Measurements from ENCODE around the gene NUBPL.

Gene NUBPL

DNA sequence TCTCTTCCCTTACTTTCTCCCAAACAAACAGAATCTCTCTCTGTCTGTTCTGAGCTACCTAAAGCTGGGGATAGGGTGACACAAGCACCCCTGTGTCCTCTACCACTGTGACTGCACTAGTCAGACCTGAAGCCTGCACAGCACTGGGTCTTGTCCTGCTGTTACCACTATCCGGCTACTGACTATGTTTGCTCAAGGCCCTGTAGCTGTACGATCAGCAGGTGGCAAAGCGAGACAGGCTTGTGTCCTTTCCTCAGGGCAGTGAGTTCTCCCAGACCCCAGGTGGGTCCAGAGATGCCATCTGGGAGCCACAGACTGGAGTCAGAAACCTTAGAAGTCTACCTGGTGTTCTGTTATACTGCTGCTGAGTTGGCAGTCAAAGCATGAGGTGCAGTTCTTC is 116.4 kb downstream of the NUBPL start:
- H3K27me3 Mint-ChIP-seq (ENCODE audit: low read depth, poor library complexity): no peaks in the 10 kb centered on the region
- peaks cover 27% of the 10 kb centered on the region for H3K36me3 Mint-ChIP-seq (ENCODE audit: low read depth)
- H3K27ac Mint-ChIP-seq: no peak overlapping the region
- H3K9me3 Mint-ChIP-seq: peaks cover 3% of the 10 kb centered on the region
- no peak overlapping the region for H3K4me3 Mint-ChIP-seq
- TF ChIP-seq, protein P1, sequence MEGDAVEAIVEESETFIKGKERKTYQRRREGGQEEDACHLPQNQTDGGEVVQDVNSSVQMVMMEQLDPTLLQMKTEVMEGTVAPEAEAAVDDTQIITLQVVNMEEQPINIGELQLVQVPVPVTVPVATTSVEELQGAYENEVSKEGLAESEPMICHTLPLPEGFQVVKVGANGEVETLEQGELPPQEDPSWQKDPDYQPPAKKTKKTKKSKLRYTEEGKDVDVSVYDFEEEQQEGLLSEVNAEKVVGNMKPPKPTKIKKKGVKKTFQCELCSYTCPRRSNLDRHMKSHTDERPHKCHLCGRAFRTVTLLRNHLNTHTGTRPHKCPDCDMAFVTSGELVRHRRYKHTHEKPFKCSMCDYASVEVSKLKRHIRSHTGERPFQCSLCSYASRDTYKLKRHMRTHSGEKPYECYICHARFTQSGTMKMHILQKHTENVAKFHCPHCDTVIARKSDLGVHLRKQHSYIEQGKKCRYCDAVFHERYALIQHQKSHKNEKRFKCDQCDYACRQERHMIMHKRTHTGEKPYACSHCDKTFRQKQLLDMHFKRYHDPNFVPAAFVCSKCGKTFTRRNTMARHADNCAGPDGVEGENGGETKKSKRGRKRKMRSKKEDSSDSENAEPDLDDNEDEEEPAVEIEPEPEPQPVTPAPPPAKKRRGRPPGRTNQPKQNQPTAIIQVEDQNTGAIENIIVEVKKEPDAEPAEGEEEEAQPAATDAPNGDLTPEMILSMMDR (IDR thresholded peaks at IDR 0.05): no peak
- DNase-seq: no peak
- H3K4me1 Mint-ChIP-seq: no peaks in the 10 kb centered on the region

DNA sequence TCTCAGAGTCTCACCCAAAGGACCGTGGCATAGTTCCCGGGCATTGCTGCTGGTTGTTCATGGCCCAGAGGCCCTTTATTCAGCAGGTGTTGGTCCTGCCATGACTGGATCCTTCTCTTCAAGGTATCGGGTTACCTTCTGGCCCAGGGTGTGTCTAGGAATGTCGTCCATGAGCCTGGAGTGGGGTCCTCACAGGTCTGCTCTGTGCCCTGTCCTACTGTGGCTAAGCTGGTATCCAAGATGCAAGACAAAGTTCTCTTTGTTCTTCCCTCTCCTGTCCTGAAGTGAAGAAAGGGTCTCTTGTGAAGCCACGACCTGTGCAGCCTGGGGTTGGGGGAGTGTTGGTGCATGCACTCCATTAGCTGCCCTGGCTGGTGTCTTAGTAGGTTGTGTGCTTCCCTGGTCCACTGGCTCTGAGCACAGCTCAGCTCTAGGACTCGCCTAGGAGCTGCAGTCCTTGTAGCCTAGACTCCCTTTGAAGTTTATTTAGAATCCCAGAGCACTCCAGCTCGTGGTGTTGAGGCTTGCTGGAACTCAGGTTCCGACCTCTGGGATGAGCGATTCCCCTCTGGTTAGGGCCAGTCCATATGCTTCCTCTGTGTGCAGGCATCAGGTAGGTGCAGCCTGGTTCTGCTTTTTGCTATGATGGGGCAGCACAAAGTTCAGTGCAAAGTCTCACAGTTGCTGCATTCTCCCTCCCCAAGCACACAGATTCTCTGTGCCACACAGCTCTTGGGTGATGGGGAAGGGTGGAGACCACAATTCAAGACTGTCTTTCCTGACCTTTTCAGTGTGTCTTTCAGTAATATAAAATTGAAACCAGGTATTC is 117.4 kb downstream of the NUBPL start:
- peaks cover 6% of the 10 kb centered on the region for H3K9me3 Mint-ChIP-seq
- H3K4me3 Mint-ChIP-seq: no peak overlapping the region
- peaks cover 28% of the 10 kb centered on the region for H3K36me3 Mint-ChIP-seq (ENCODE audit: low read depth)
- no peak for DNase-seq
- TF ChIP-seq, protein P1 (IDR thresholded peaks at IDR 0.05): no peak
- no peaks in the 10 kb centered on the region for H3K27me3 Mint-ChIP-seq (ENCODE audit: low read depth, poor library complexity)
- H3K4me1 Mint-ChIP-seq: no peaks in the 10 kb centered on the region
- no peak overlapping the region for H3K27ac Mint-ChIP-seq

DNA sequence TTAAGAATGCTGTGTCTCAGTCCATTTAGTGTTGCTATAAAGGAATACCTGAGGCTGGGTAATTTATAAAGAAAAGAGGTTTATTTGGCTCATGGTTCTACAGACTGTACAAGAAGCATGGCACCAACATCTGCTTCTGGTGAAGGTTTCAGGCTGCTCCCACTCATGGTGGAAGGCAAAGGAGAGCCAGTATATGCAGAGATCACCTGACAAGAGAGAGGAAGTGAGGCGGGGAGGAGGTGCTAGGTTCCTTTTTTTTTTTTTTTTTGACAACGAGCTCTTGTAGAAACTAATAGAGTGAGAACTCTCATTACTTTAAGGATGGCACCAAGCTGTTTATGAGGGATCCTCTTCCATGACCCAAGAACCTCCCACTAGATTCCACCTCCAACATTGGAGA is 121.6 kb downstream of the NUBPL start:
- Mint-ChIP-seq H3K4me3 (no peak overlapping the region), H3K36me3 (ENCODE audit: low read depth) (peaks cover 23% of the 10 kb centered on the region), H3K9me3 (peaks cover 6% of the 10 kb centered on the region), H3K4me1 (no peaks in the 10 kb centered on the region), H3K27ac (no peak overlapping the region), H3K27me3 (ENCODE audit: low read depth, poor library complexity) (no peaks in the 10 kb centered on the region)
- DNase-seq: no peak
- TF ChIP-seq, protein P1 (IDR thresholded peaks at IDR 0.05): no peak

DNA sequence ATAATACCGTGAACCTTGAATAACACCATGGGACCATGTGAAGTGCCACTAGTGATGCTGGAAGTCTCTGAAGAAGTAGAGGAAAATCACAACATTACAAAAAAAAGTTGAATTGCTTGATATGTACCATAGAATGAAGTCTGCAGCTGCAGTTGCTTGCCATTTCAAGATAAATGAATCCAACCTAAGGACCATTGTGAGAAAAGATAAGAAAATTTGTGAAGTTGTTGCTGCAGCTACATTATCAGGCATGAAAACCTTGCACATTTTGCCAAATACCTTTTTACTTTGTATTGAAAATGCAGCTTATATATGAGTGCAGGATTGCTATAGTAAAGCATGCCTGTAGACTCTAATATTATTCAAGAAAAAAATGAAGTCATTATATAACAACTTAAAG is 126.5 kb downstream of the NUBPL start:
- Mint-ChIP-seq H3K4me1 (no peaks in the 10 kb centered on the region), H3K4me3 (no peak overlapping the region), H3K27ac (no peak overlapping the region), H3K9me3 (peaks cover 2% of the 10 kb centered on the region), H3K27me3 (ENCODE audit: low read depth, poor library complexity) (no peaks in the 10 kb centered on the region), H3K36me3 (ENCODE audit: low read depth) (peaks cover 8% of the 10 kb centered on the region)
- no peak for DNase-seq
- TF ChIP-seq, protein P1 (IDR thresholded peaks at IDR 0.05): no peak

DNA sequence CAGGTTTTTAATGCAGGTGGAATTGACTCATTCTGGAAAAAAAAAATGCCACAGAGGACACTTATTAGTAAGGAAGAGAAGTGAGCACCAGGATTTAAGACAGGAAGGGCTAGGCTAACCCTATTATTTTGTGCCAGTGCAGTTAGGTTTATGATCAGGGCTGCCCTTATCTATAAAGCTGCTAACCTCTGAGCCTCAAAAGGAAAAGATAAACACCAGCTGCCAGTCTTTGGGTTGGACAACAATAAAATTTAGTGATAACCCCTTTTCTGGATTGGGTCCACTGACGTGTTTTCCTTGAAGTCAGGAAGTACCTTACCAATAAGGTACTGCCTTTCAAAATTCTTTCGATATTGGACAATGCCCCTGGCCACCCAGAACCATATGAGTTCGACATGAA is 128.9 kb downstream of the NUBPL start:
- no peak for DNase-seq
- no peak overlapping the region for H3K4me3 Mint-ChIP-seq
- no peaks in the 10 kb centered on the region for H3K4me1 Mint-ChIP-seq
- no peaks in the 10 kb centered on the region for H3K27me3 Mint-ChIP-seq (ENCODE audit: low read depth, poor library complexity)
- H3K36me3 Mint-ChIP-seq (ENCODE audit: low read depth): no peaks in the 10 kb centered on the region
- TF ChIP-seq, protein P1 (IDR thresholded peaks at IDR 0.05): no peak
- no peak overlapping the region for H3K27ac Mint-ChIP-seq
- no peaks in the 10 kb centered on the region for H3K9me3 Mint-ChIP-seq

DNA sequence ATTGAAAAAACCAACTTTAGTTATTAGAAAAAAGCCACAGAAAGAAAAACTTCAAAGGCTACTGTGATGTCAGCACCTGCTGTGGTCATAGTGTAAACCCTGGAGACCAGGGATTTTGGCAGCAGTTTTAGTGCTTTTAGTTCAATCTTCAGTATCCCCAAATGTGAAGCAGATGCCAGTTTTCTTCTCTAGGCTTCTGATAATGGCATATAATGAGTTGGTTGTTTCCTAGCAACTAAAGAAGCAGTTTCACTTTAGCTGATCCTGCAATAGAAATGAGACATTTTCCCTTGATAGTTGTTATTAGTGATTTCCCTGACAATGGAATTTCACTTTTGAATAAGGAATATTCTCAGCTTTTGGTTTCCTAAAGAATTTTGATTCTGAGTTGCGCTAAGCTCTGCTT is 131.2 kb downstream of the NUBPL start:
- peaks cover 12% of the 10 kb centered on the region for H3K4me1 Mint-ChIP-seq
- TF ChIP-seq, protein P1 (IDR thresholded peaks at IDR 0.05): no peak
- H3K27me3 Mint-ChIP-seq (ENCODE audit: low read depth, poor library complexity): no peaks in the 10 kb centered on the region
- H3K4me3 Mint-ChIP-seq: no peak overlapping the region
- DNase-seq: no peak
- H3K36me3 Mint-ChIP-seq (ENCODE audit: low read depth): no peaks in the 10 kb centered on the region
- H3K27ac Mint-ChIP-seq: no peak overlapping the region
- H3K9me3 Mint-ChIP-seq: no peaks in the 10 kb centered on the region
